Eye (tissue), 1 donor: ENCODE measurements around the gene AADAC.
A peak's percentile ranks its signal among the peaks of the same experiment; 100 is the strongest.
"Not testable (repeated sequence)": the region's sequence is repeated elsewhere in the genome, so short reads cannot be mapped to it uniquely, and the experiment has no call there.

ENCODE experiments used
- DNase-seq: peaks from one replicate; pipeline ENCODE4 v3.0.0-alpha.2; 2015

The AADAC gene

GRCh38 chr3:151859905-151860304, 46.0 kb downstream of the AADAC start:
- DNase-seq = no peak

DNA sequence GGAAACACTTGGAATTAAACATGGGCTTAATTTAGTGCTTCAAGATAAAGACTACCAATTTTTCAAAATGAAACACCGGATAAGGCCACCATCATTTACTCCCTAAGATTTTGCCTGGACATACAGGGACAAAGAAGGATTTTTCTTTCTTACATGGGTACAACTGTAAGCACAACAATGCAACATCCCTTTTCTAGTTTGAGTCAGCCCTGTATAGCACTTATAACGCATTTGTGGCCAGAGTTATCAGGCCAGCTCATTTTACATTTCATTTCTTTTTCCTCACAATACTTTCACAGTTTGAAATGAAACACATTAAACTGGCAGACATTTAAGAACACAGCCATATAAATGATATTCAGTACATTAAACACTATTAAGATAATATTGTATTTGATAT, 49.7 kb downstream of the AADAC start:
- no peak for DNase-seq

GRCh38 chr3:151864423-151865101, 50.6 kb downstream of the AADAC start:
- DNase-seq = no peak

DNA sequence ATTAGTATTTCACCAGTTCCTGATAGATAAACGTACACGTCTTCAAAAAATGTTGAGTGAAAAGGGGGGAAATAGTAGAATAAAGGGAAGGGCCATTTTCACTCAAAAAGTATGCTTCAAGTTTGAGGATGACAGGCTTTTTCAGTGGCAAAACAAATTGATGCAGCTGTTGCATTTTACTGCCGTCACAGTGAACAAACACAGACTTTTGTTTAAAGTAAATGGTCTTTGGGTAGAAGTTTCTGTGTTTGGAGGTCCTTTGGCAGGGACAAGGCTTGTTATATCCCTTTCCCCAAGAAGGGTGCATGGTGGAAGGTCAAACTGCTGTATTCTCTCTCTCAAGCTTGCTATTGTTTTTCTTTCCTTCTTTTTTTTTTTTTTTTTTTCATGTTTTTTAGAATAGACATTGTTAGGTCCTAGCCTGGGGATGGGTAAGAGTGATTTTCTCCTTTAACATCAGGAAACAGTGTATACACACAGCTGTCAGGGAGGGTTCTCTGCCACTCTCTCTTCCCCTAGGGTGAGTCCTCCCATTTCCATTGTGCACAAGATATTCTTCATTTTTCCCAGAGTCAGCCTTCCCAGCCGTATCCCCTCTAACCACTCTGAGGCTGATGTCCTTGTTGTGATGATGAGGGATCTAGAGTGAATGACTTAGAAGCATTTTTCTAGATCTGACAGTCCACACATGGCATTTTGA, 52.9 kb downstream of the AADAC start:
- DNase-seq = peak; percentile 15

- no peak for DNase-seq
These were observed 53.8 kb downstream of the AADAC start for GRCh38 chr3:151867666-151868065.

DNA sequence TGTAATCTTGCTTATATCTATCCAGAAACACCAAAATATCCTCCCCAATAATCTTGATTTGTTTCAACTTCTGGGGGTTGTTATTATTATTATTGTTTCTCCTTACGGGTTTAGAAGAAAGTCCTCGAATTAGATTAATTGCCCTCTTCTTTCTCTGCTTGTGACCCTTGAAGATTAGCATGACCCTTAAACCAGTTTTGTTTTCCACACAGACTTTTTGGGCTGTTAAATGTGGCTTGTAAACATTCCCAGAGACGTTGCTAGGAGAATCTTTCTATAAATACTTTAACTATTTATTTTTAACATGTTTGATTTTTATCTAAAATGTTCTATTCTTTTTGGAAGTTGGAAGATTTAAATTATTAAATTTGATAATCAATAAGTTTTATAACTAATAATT, 55.3 kb downstream of the AADAC start:
- no peak for DNase-seq

- no peak for DNase-seq
These were observed 57.9 kb downstream of the AADAC start for GRCh38 chr3:151871639-151872468.

- DNase-seq = no peak
These were observed 59.5 kb downstream of the AADAC start, which contains the start of gene SUCNR1 for GRCh38 chr3:151873398-151873797. SUCNR1 (plus strand) TSS chr3:151873643; CDS start chr3:151879893, 6,250 bp downstream.

DNA sequence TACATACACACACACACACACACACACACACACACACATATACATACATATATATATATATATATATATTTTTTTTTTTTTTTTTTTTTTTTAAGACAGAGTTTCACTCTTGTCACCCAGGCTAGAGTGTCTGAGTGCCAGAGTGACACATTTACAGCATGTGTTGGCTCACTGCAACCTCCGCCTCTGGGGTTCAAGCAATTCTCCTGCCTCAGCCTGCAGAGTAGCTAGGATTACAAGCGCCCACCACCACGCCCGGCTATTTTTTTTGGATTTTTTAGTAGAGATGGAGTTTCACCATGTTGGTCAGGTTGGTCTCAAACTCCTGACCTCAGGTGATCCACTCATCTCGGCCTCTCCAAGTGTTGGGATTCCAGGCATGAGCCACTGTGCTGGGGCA, 60.2 kb downstream of the AADAC start:
- DNase-seq = not testable (repeated sequence)

- no peak for DNase-seq
These were observed 61.8 kb downstream of the AADAC start for GRCh38 chr3:151875759-151876158.

GRCh38 chr3:151877269-151877668, 63.4 kb downstream of the AADAC start:
- DNase-seq = no peak
